Measurements from ENCODE around the gene NOC3L.
A peak's percentile ranks its signal among the peaks of the same experiment; 100 is the strongest.

NOC3L gene

GRCh38 chr10:94362360-94363250 lies at the start of gene NOC3L:
Gene NOC3L (minus strand): TSS chr10:94362939. CDS start chr10:94362838, 101 bp downstream.
- TF ChIP-seq, protein P1, sequence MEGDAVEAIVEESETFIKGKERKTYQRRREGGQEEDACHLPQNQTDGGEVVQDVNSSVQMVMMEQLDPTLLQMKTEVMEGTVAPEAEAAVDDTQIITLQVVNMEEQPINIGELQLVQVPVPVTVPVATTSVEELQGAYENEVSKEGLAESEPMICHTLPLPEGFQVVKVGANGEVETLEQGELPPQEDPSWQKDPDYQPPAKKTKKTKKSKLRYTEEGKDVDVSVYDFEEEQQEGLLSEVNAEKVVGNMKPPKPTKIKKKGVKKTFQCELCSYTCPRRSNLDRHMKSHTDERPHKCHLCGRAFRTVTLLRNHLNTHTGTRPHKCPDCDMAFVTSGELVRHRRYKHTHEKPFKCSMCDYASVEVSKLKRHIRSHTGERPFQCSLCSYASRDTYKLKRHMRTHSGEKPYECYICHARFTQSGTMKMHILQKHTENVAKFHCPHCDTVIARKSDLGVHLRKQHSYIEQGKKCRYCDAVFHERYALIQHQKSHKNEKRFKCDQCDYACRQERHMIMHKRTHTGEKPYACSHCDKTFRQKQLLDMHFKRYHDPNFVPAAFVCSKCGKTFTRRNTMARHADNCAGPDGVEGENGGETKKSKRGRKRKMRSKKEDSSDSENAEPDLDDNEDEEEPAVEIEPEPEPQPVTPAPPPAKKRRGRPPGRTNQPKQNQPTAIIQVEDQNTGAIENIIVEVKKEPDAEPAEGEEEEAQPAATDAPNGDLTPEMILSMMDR (IDR thresholded peaks at IDR 0.05; ENCODE audit: insufficient read depth, low read length, poor library complexity, severe bottlenecking): peak; percentile 70
- H3K27me3 ChIP-seq (replicated peaks; ENCODE audit: control insufficient read depth, insufficient read depth, low read length): no peaks in the 10 kb centered on the region
- H3K36me3 ChIP-seq (ENCODE audit: control insufficient read depth, insufficient read depth, low read length): no peaks in the 10 kb centered on the region
- peak within 1 kb of the TSS; percentile 73 for H3K4me3 ChIP-seq (replicated peaks; ENCODE audit: low read depth, low read length)
- DNase-seq (ENCODE audit: extremely low read depth, insufficient read length): peak; percentile 93

DNA sequence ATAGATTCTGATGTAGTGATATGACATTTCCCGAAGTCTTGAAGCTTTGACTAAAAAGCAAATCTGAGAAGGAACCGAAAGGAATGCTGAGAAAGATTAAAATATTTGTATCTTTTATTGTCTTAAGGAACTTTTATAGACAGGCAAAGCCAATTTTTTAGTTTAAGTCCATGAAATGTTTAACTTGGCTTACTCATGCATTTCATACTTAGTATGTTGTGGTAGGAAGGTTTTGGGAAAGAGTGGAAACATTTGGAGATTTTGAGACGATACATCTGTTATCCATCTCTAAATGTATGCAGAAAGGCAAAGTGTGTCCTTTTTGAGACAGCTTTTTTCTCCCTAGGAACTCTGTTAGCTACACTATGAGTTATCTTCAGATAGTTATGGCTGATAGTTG lies 49.7 kb upstream of the NOC3L start:
- H3K36me3 ChIP-seq (ENCODE audit: control insufficient read depth, insufficient read depth, low read length): no peaks in the 10 kb centered on the region
- TF ChIP-seq, protein P1 (IDR thresholded peaks at IDR 0.05; ENCODE audit: insufficient read depth, low read length, poor library complexity, severe bottlenecking): no peak
- no peaks in the 10 kb centered on the region for H3K27me3 ChIP-seq (replicated peaks; ENCODE audit: control insufficient read depth, insufficient read depth, low read length)
- no peak for DNase-seq (ENCODE audit: extremely low read depth, insufficient read length)
- no peak overlapping the region for H3K4me3 ChIP-seq (replicated peaks; ENCODE audit: low read depth, low read length)

DNA sequence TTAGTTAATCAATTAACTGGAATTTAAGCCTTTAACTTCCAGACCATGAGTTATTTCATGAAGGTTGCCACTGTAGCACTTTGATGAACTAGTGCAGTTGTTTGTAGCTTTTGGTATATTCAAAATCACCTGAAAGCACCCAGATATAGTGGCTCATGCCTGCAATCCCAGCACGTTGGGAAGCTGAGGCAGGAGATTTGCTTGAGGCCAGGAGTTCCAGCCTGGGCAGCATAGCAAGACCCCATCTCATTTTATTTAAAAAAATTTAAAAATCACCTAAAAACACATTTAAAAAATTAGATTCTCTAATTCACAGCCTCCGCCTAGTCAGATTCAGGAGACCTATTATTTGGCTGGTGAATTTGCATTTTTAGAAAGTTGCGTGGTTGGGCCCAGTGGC lies 48.6 kb upstream of the NOC3L start:
- DNase-seq (ENCODE audit: extremely low read depth, insufficient read length): no peak
- Histone ChIP-seq H3K4me3 (replicated peaks; ENCODE audit: low read depth, low read length) (no peak overlapping the region), H3K27me3 (replicated peaks; ENCODE audit: control insufficient read depth, insufficient read depth, low read length) (no peaks in the 10 kb centered on the region), H3K36me3 (ENCODE audit: control insufficient read depth, insufficient read depth, low read length) (no peaks in the 10 kb centered on the region)
- TF ChIP-seq, protein P1 (IDR thresholded peaks at IDR 0.05; ENCODE audit: insufficient read depth, low read length, poor library complexity, severe bottlenecking): no peak

DNA sequence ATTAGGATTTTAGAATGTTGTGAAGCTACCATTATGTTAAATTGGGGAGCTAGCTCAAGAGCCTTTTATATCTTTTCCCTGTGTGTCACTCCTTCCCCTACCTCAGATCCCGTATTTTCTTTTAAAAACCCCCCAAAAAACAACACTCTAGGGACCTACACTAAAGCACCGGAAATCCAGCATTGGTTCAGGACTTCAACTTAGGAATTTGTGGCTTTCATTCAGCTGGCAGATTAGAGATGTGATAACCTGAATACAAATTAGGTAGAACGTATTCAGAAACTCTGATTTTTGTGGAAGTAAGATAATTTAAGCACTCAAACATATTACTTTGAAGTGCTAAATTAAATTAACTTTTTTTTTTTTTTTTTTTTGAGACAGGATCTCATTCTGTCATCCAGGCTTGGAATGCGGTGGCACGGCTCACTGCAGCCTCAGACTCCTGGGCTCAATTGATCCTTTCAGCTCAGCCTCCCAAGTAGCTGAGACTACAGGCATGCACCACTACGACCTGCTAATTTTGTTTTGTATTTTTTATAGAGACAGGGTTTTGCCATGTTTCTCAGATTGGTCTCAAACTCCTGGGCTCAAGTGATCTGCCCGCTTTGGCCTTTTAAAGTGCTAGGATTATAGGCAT lies 46.4 kb upstream of the NOC3L start:
- Histone ChIP-seq H3K36me3 (ENCODE audit: control insufficient read depth, insufficient read depth, low read length) (no peaks in the 10 kb centered on the region), H3K4me3 (replicated peaks; ENCODE audit: low read depth, low read length) (no peak overlapping the region), H3K27me3 (replicated peaks; ENCODE audit: control insufficient read depth, insufficient read depth, low read length) (no peaks in the 10 kb centered on the region)
- TF ChIP-seq, protein P1 (IDR thresholded peaks at IDR 0.05; ENCODE audit: insufficient read depth, low read length, poor library complexity, severe bottlenecking): no peak
- DNase-seq (ENCODE audit: extremely low read depth, insufficient read length): no peak

DNA sequence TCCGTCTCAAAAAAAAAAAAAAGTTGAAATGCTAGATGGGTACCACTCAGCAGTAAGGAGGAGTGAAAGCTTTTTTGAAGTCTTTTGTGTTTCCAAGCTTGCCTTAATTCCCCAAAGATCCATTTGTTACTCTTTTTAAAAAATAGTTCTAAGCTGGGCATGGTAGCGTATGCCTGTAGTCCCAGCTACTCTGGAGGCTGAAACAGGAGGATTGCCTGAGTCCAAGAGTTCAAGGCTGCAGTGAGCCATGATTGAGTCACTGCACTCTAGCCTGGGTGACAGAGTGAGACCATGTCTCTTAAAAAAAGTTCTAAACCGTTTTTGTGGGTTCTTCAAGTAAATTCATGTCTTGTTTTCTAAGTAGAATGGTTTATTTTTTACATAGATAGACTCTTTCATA lies 44.9 kb upstream of the NOC3L start:
- DNase-seq (ENCODE audit: extremely low read depth, insufficient read length): no peak

More for the DNA sequence above, 44.9 kb upstream of the NOC3L start:
- Histone ChIP-seq H3K27me3 (replicated peaks; ENCODE audit: control insufficient read depth, insufficient read depth, low read length) (no peaks in the 10 kb centered on the region), H3K4me3 (replicated peaks; ENCODE audit: low read depth, low read length) (no peak overlapping the region), H3K36me3 (ENCODE audit: control insufficient read depth, insufficient read depth, low read length) (no peaks in the 10 kb centered on the region)
- TF ChIP-seq, protein P1 (IDR thresholded peaks at IDR 0.05; ENCODE audit: insufficient read depth, low read length, poor library complexity, severe bottlenecking): no peak

Measured in GM06990 (cell line).